ENCODE data around the gene ZPBP2.

Gene ZPBP2

GRCh38 chr17:39913989-39914388, 46.0 kb downstream of the ZPBP2 start:
- no peaks in the 10 kb centered on the region for H3F3A ChIP-seq (ENCODE audit: insufficient read depth, low read length)
- no peaks in the 10 kb centered on the region for H4K20me1 ChIP-seq (ENCODE audit: insufficient read depth, low read length)
- H3K27me3 ChIP-seq (ENCODE audit: insufficient read depth, low read length): no peaks in the 10 kb centered on the region
- TF ChIP-seq EZH2 (IDR thresholded peaks at IDR 0.05; ENCODE audit: borderline replicate concordance, low read length): no peak
- no peak for TF ChIP-seq CTCF (IDR thresholded peaks at IDR 0.05; ENCODE audit: low read length)
- H3K79me2 ChIP-seq (ENCODE audit: insufficient read depth, low read length): no peaks in the 10 kb centered on the region
- H3K27ac ChIP-seq (ENCODE audit: low read depth, low read length, poor library complexity, severe bottlenecking): no peak overlapping the region
- no peaks in the 10 kb centered on the region for H3K4me1 ChIP-seq (ENCODE audit: insufficient read depth, low read length, severe bottlenecking)
- H3K9ac ChIP-seq (ENCODE audit: low read length): no peak overlapping the region
- H3K9me2 ChIP-seq (ENCODE audit: low read depth, low read length): no peaks in the 10 kb centered on the region
- H3K9me3 ChIP-seq (ENCODE audit: low read length): no peaks in the 10 kb centered on the region
- no peak overlapping the region for H3K4me3 ChIP-seq (ENCODE audit: low read depth, low read length, poor library complexity, severe bottlenecking)
- H2AFZ ChIP-seq (ENCODE audit: low read length): no peak overlapping the region
- no peak overlapping the region for H3K4me2 ChIP-seq (ENCODE audit: low read length)
- H3K36me3 ChIP-seq (ENCODE audit: insufficient read depth, low read length): peaks cover 63% of the 10 kb centered on the region

GRCh38 chr17:39915559-39915958, 47.6 kb downstream of the ZPBP2 start:
- H3K36me3 ChIP-seq (ENCODE audit: insufficient read depth, low read length): peaks cover 61% of the 10 kb centered on the region
- no peak overlapping the region for H3K4me2 ChIP-seq (ENCODE audit: low read length)
- no peak overlapping the region for H2AFZ ChIP-seq (ENCODE audit: low read length)
- no peak overlapping the region for H3K4me3 ChIP-seq (ENCODE audit: low read depth, low read length, poor library complexity, severe bottlenecking)
- no peaks in the 10 kb centered on the region for H3F3A ChIP-seq (ENCODE audit: insufficient read depth, low read length)
- H3K27ac ChIP-seq (ENCODE audit: low read depth, low read length, poor library complexity, severe bottlenecking): no peak overlapping the region
- no peak for TF ChIP-seq EZH2 (IDR thresholded peaks at IDR 0.05; ENCODE audit: borderline replicate concordance, low read length)
- TF ChIP-seq CTCF (IDR thresholded peaks at IDR 0.05; ENCODE audit: low read length): no peak
- no peaks in the 10 kb centered on the region for H4K20me1 ChIP-seq (ENCODE audit: insufficient read depth, low read length)
- H3K27me3 ChIP-seq (ENCODE audit: insufficient read depth, low read length): no peaks in the 10 kb centered on the region
- no peak overlapping the region for H3K9ac ChIP-seq (ENCODE audit: low read length)
- H3K9me3 ChIP-seq (ENCODE audit: low read length): no peaks in the 10 kb centered on the region
- H3K9me2 ChIP-seq (ENCODE audit: low read depth, low read length): no peaks in the 10 kb centered on the region
- H3K79me2 ChIP-seq (ENCODE audit: insufficient read depth, low read length): no peaks in the 10 kb centered on the region
- no peaks in the 10 kb centered on the region for H3K4me1 ChIP-seq (ENCODE audit: insufficient read depth, low read length, severe bottlenecking)

GRCh38 chr17:39916918-39917317, 48.9 kb downstream of the ZPBP2 start:
- Histone ChIP-seq H3K9ac (ENCODE audit: low read length) (no peak overlapping the region), H3K4me2 (ENCODE audit: low read length) (no peak overlapping the region), H3K27ac (ENCODE audit: low read depth, low read length, poor library complexity, severe bottlenecking) (no peak overlapping the region), H3K4me3 (ENCODE audit: low read depth, low read length, poor library complexity, severe bottlenecking) (no peak overlapping the region), H3K27me3 (ENCODE audit: insufficient read depth, low read length) (no peaks in the 10 kb centered on the region), H3K9me3 (ENCODE audit: low read length) (no peaks in the 10 kb centered on the region), H3K9me2 (ENCODE audit: low read depth, low read length) (no peaks in the 10 kb centered on the region), H2AFZ (ENCODE audit: low read length) (no peak overlapping the region), H3K79me2 (ENCODE audit: insufficient read depth, low read length) (no peaks in the 10 kb centered on the region), H3K36me3 (ENCODE audit: insufficient read depth, low read length) (peaks cover 61% of the 10 kb centered on the region), H3F3A (ENCODE audit: insufficient read depth, low read length) (no peaks in the 10 kb centered on the region), H4K20me1 (ENCODE audit: insufficient read depth, low read length) (no peaks in the 10 kb centered on the region), H3K4me1 (ENCODE audit: insufficient read depth, low read length, severe bottlenecking) (peaks cover 12% of the 10 kb centered on the region)
- TF ChIP-seq CTCF (IDR thresholded peaks at IDR 0.05; ENCODE audit: low read length) (no peak), EZH2 (IDR thresholded peaks at IDR 0.05; ENCODE audit: borderline replicate concordance, low read length) (no peak)

All from OCI-LY1 (cell line).